H1 (cell line): ENCODE measurements around the gene SLC25A26. TPM values are rescaled to one million over a fixed set of nuclear protein-coding genes. Genes with fewer than 3 reads are reported as not detected.

Experiments used
- BRCA1 ChIP-seq: IDR thresholded peaks from 2 replicates; pipeline ENCODE4 v1.6.1; 2012; ENCODE audit warnings: low read depth, low read length, improper control_type of control experiment
- CEBPB ChIP-seq: IDR thresholded peaks from 2 replicates; pipeline ENCODE4 v1.6.1; 2012; ENCODE audit warnings: low read depth, low read length
- CREB1 ChIP-seq: IDR thresholded peaks from 2 replicates; pipeline ENCODE4 v1.6.1; 2012; ENCODE audit warnings: inconsistent platforms
- HDAC2 ChIP-seq, 2 experiments: fragments of 300-600 bp in 1 of 2; sonication (generic) in 1 of 2; IDR thresholded peaks; 2 replicates each; pipeline ENCODE4 v1.6.1; 2011 to 2012; ENCODE audit warnings: low read depth in 2 of 2, low read length in 2 of 2, mild to moderate bottlenecking in 2 of 2, moderate library complexity in 2 of 2, borderline replicate concordance in 1 of 2, inconsistent platforms in 1 of 2
- TEAD4 ChIP-seq: IDR thresholded peaks from 2 replicates; pipeline ENCODE4 v1.6.1; 2012; ENCODE audit warnings: low read depth, low read length, inconsistent platforms, mixed read lengths
- polyA plus RNA-seq, 7 experiments: library from polyadenylated mRNA; depleted of rRNA in 3 of 7; stranded (reverse) in 5 of 7; unstranded in 2 of 7; fragments of >200 nt in 5 of 7; fragments of 200-250 nt in 2 of 7; gene quantifications; 1 replicate in 5 of 7; 2 replicates in 1 of 7; 4 replicates in 1 of 7; pipeline versions ENCODE4 v1.2.1 to v1.2.3, GENCODE V29; 2011 to 2013; ENCODE audit warnings: missing spikeins in 2 of 7, mixed read lengths in 2 of 7
- total RNA-seq: library from RNA; stranded (reverse); fragmentation: NEBNext Ultra II Directional; extraction: Animal tissue kit (Norgen Biotek cat#: 25700); gene quantifications from 2 replicates; pipeline ENCODE4 v1.2.1, GENCODE V29; 2021

SLC25A26 gene
- total and polyA plus RNA-seq, 2 of the 8 experiments (the other 6 are each of a cell fraction or from before 2014, with no cell fraction given): 30.0 to 37.0 TPM

DNA sequence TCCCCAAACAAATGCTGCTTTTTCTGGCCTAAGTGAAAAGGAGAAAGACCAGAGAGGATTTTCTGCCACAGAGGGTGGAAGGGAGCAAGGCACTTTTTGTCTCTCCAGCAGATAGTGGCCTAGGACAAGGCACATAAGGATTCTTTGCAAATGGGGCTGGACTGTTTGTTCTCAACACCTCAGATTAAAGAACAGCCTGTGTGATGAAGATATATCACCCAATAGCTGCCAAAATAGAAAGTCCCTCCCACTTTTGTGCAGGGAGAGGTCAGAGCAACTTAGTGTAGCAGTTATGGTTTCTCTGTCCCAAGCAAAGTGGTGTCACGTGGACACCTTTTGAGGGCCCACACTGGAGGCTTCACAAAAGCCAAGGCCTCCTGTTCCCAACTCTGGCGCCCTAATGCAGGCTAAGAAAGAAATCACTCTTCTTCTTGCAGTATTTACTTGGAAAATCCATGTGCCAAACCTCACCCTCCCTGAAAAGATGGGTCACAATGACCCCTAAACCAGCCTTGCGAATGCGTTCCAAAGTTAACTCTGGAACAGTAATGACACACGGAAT, 195.1 kb downstream of the SLC25A26 start (continued):
- no peak for TF ChIP-seq CREB1
- no peak for TF ChIP-seq BRCA1
- no peak for TF ChIP-seq TEAD4
- TF ChIP-seq CEBPB: no peak
- TF ChIP-seq HDAC2 (IDR thresholded peaks at IDR 0.05; ENCODE audit: borderline replicate concordance in 1 of 2, low read depth in 2 of 2, low read length in 2 of 2): no peak
